ENCODE results near the gene MARK2. TPM values are rescaled to one million over a fixed set of nuclear protein-coding genes. Genes with fewer than 3 reads are reported as not detected.
"Not testable (repeated sequence)": the region's sequence is repeated elsewhere in the genome, so short reads cannot be mapped to it uniquely, and the experiment has no call there.

Gene MARK2
- total RNA-seq, 1 donor from 2014 or later, result 36.5 TPM

DNA sequence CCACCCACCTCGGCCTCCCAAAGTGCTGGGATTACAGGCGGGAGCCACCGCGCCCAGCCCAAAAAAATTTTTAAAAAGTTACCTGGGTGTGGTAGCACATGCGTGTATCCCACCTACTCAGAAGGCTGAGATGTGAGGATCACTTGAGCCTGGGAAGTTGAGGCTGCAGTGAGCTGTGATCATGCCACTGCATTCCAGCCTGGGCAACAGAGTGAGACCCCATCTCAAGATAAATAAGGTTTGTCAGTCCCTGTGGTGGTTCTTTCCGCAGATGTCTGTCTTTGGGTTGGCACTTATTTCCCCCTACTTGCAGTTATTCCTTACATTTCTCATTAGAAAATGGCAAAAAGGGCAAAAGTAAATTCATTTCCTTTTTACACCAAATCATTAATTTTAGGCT lies 8.0 kb downstream of the MARK2 start:
- H3K27ac Mint-ChIP-seq, result no peak overlapping the region
- H3K4me1 Mint-ChIP-seq (ENCODE audit: low read depth), result peaks cover 44% of the 10 kb centered on the region
- no peaks in the 10 kb centered on the region for H3K27me3 Mint-ChIP-seq (ENCODE audit: low read depth)
- H3K36me3 Mint-ChIP-seq (ENCODE audit: low read depth), result peaks cover 52% of the 10 kb centered on the region
- no peaks in the 10 kb centered on the region for H3K9me3 Mint-ChIP-seq
- no peak for DNase-seq (ENCODE audit: low spot score)
- no peak overlapping the region for H3K4me3 Mint-ChIP-seq (ENCODE audit: low read depth)
- intact Hi-C loops (cut with micrococcal nuclease), result no loop called here

DNA sequence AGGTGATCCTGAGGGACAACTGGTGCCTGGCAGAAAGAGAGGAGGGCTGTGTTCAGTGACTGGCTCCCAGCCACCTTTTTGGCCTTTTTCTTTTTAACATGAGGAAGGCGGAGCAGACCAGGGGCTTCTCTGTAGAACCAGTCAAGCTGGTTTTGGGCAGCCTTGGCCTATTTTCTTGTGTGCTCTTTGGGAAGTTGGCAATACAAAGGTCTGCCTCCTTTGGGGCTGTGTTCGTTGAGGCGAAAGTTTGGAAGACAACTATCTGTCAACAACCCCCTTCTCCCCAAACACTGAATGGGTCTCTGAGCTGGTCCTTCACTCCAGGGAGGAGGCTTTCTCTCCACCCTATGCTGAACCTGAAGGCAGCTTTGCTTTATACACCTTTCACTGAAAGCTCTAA lies 8.5 kb downstream of the MARK2 start:
- intact Hi-C loops (cut with micrococcal nuclease), result no loop called here
- DNase-seq (ENCODE audit: low spot score), result no peak
- H3K27me3 Mint-ChIP-seq (ENCODE audit: low read depth), result no peaks in the 10 kb centered on the region
- H3K27ac Mint-ChIP-seq, result no peak overlapping the region
- no peaks in the 10 kb centered on the region for H3K9me3 Mint-ChIP-seq
- H3K36me3 Mint-ChIP-seq (ENCODE audit: low read depth), result peaks cover 49% of the 10 kb centered on the region
- peaks cover 46% of the 10 kb centered on the region for H3K4me1 Mint-ChIP-seq (ENCODE audit: low read depth)
- H3K4me3 Mint-ChIP-seq (ENCODE audit: low read depth), result no peak overlapping the region

DNA sequence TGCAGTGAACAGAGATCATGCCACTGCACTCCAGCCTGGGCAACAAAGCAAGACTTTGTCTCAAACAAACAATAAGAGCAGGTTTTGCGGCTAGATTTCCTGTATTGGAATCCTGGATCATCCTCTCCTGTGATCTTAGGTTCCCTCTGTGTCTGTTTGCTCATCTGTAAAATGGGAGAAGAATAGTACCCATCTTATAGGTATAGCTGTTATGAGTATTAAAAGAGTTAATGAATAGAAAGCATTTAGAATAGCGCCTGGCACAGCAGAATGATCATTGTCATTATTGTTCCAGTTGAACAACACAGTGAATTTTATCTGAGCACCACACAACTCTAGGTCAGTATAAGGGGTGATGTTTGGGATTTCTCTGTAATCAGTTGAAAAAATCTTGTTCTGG lies 10.8 kb downstream of the MARK2 start:
- Mint-ChIP-seq H3K27me3 (ENCODE audit: low read depth) (no peaks in the 10 kb centered on the region), H3K9me3 (no peaks in the 10 kb centered on the region), H3K4me1 (ENCODE audit: low read depth) (peaks cover 40% of the 10 kb centered on the region), H3K27ac (no peak overlapping the region), H3K36me3 (ENCODE audit: low read depth) (peaks cover 41% of the 10 kb centered on the region), H3K4me3 (ENCODE audit: low read depth) (no peak overlapping the region)
- no peak for DNase-seq (ENCODE audit: low spot score)
- intact Hi-C loops (cut with micrococcal nuclease), result loop anchor here (2.0 to 5.0 kb wide), 2 partner anchors 17 to 43 kb away; no protein-coding TSS in a partner anchor

DNA sequence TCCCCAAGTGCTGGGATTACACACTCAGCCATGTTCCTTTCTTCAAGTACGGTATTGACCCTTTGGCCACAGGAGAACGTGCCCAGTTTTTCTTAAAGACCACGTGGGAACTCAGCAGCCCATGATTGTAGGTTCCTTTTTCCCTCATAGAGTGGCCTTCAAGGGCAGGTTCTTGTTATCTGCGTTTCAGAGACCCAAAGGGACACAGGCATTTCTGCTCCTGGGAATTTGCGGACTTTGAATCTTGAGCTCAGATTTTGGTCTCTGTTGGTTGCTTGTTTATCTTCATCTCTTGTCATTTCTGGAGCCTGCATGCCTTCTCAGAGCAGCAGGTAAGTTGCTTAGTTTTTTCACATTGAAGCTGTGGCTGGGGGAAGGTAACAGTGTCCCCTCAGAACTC lies 12.0 kb downstream of the MARK2 start:
- peaks cover 41% of the 10 kb centered on the region for H3K36me3 Mint-ChIP-seq (ENCODE audit: low read depth)
- DNase-seq (ENCODE audit: low spot score), result no peak
- H3K9me3 Mint-ChIP-seq, result no peaks in the 10 kb centered on the region
- peak overlapping the region; percentile 58 for H3K27ac Mint-ChIP-seq
- intact Hi-C loops (cut with micrococcal nuclease), result loop anchor here (2.0 to 5.0 kb wide), 2 partner anchors 16 to 41 kb away; no protein-coding TSS in a partner anchor
- no peaks in the 10 kb centered on the region for H3K27me3 Mint-ChIP-seq (ENCODE audit: low read depth)
- peaks cover 42% of the 10 kb centered on the region for H3K4me1 Mint-ChIP-seq (ENCODE audit: low read depth)
- peak overlapping the region; percentile 60 for H3K4me3 Mint-ChIP-seq (ENCODE audit: low read depth)

DNA sequence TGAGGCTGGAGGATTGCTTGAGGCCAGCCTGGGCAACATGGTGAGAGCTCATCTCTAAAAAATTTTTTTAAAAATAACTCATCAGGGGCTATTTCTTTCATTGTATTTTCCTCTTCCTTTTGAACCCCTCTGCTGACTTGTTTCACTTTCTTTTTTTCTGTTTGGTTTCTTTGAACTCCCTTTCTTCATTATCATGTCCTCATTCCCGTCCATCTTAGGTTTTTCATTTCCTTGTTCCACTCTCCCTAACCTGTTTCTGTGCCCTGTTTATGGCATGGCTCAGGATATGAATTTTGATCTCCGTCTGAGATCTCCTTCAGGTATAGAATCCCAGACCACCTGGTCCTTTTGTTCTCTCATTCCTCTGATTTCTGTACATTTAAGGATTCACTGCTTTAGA lies 12.5 kb downstream of the MARK2 start:
- DNase-seq (ENCODE audit: low spot score), result no peak
- intact Hi-C loops (cut with micrococcal nuclease), result loop anchor here (2.0 to 5.0 kb wide), 2 partner anchors 15 to 41 kb away; no protein-coding TSS in a partner anchor
- Mint-ChIP-seq H3K27me3 (ENCODE audit: low read depth) (no peaks in the 10 kb centered on the region), H3K9me3 (no peaks in the 10 kb centered on the region), H3K27ac (peak overlapping the region; percentile 58), H3K36me3 (ENCODE audit: low read depth) (peaks cover 38% of the 10 kb centered on the region), H3K4me1 (ENCODE audit: low read depth) (peaks cover 44% of the 10 kb centered on the region), H3K4me3 (ENCODE audit: low read depth) (peak overlapping the region; percentile 60)

DNA sequence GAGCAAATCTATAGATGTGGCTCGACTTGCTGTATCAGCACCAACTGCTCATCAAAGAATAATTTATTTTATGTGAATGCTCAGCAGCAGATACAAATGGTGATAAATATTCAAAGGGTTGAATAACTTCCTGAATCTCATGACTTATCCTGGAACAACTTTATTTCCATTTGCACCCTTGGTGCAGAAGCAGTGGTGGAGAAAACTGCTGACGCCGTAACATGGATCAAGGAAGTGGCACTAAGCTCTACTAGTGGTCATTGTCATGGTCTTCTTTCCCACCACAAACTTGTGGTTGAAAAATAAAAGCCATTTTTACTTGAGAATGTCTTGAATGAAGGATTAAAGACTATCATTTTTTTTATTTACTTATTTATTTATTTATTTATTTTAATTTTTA lies 14.6 kb downstream of the MARK2 start:
- H3K27me3 Mint-ChIP-seq (ENCODE audit: low read depth), result no peaks in the 10 kb centered on the region
- no peak overlapping the region for H3K27ac Mint-ChIP-seq
- intact Hi-C loops (cut with micrococcal nuclease), result loop anchor here (5.0 kb wide), 1 partner anchor 39 kb away; no protein-coding TSS in a partner anchor
- peaks cover 38% of the 10 kb centered on the region for H3K36me3 Mint-ChIP-seq (ENCODE audit: low read depth)
- no peak for DNase-seq (ENCODE audit: low spot score)
- no peaks in the 10 kb centered on the region for H3K9me3 Mint-ChIP-seq
- peaks cover 41% of the 10 kb centered on the region for H3K4me1 Mint-ChIP-seq (ENCODE audit: low read depth)
- no peak overlapping the region for H3K4me3 Mint-ChIP-seq (ENCODE audit: low read depth)

DNA sequence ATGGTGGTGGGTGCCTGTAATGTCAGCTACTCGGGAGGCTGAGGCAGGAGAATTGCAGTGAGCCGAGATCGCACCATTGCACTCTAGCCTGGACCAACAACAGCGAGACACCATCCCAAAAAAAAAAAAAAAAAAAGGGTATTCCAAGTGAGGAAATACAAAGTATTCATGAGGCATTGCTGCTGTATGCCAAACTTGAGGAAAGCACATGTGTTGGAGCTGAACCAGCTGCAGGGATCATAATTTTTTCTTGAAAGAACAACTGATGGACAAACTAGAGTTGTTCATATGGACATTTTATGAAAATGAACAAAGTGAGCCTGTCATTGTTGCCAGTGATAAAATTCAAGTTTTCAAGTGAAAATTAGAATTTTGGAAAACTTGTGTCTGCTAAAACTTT lies 15.8 kb downstream of the MARK2 start:
- Mint-ChIP-seq H3K27me3 (ENCODE audit: low read depth) (no peaks in the 10 kb centered on the region), H3K27ac (no peak overlapping the region), H3K4me3 (ENCODE audit: low read depth) (no peak overlapping the region), H3K4me1 (ENCODE audit: low read depth) (peaks cover 41% of the 10 kb centered on the region), H3K36me3 (ENCODE audit: low read depth) (peaks cover 40% of the 10 kb centered on the region), H3K9me3 (no peaks in the 10 kb centered on the region)
- no peak for DNase-seq (ENCODE audit: low spot score)
- intact Hi-C loops (cut with micrococcal nuclease), result loop anchor here (5.0 kb wide), 1 partner anchor 38 kb away; no protein-coding TSS in a partner anchor

DNA sequence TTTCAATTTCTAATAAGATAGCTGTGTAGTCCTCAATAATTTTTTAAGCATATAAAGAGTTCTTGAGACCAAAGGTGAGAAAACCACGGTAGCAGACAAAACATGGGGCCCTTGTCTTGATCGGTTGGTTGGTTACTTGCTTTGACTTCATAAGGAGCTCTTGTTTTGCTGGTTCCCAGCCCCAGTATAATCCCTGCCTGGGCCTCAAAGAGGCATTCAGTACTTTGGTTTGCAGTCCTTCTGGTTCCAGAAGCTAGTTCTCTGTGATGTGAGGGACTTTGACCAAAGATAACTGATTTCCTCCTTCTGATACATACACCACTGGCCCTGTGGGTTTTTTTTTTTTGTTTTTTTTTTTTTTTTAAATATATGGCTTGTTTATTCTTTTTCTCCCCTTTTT lies 17.1 kb downstream of the MARK2 start:
- H3K9me3 Mint-ChIP-seq, result no peaks in the 10 kb centered on the region
- H3K4me3 Mint-ChIP-seq (ENCODE audit: low read depth), result no peak overlapping the region
- intact Hi-C loops (cut with micrococcal nuclease), result no loop called here
- H3K27ac Mint-ChIP-seq, result no peak overlapping the region
- DNase-seq (ENCODE audit: low spot score), result no peak
- peaks cover 34% of the 10 kb centered on the region for H3K4me1 Mint-ChIP-seq (ENCODE audit: low read depth)
- peaks cover 40% of the 10 kb centered on the region for H3K36me3 Mint-ChIP-seq (ENCODE audit: low read depth)
- no peaks in the 10 kb centered on the region for H3K27me3 Mint-ChIP-seq (ENCODE audit: low read depth)

DNA sequence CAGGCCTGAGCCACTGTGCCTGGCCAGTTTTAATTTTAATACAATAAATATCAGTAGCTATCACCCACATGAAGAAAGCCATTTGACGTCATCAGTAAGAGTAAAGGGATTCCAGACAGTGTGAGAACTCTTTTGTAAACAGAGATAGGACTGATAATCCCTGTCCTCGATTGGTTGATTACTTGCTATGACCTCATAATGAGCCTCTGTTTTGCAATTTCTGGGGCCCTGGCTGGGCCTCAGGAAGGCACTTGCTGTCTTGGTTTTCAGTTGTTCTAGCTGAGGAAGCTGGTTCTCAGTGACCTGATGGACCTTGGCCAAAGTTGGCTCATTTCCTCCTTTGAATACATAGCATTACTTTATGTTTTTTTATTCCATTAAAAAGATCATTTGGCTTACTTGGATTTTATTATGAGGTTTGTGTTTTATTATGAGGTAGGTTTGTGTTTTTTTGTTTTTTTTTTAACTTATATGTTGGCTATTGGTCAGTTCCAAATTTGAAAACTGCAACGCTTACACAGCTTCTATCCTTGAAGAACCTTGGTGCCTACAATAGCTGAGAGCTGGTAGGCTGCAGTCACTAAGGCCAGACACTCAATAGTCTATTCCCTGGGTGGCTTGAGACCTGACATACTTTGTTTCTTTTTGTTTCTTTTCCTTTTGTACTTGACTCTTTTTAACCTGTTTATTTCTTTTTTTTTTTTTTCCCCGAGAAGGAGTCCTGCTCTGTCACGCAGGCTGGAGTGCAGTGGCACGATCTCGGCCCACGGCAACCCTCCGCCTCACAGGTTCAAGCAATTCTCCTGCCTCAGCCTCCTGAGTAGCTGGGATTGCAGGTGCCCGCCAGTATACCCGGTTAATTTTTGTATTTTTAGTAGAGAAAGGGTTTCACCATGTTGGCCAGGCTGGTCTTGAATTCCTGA lies 20.0 kb downstream of the MARK2 start:
- Mint-ChIP-seq H3K27ac (no peak overlapping the region), H3K4me3 (ENCODE audit: low read depth) (no peak overlapping the region), H3K4me1 (ENCODE audit: low read depth) (peaks cover 25% of the 10 kb centered on the region), H3K9me3 (no peaks in the 10 kb centered on the region), H3K36me3 (ENCODE audit: low read depth) (peaks cover 37% of the 10 kb centered on the region), H3K27me3 (ENCODE audit: low read depth) (no peaks in the 10 kb centered on the region)
- DNase-seq (ENCODE audit: low spot score), result no peak
- intact Hi-C loops (cut with micrococcal nuclease), result no loop called here

DNA sequence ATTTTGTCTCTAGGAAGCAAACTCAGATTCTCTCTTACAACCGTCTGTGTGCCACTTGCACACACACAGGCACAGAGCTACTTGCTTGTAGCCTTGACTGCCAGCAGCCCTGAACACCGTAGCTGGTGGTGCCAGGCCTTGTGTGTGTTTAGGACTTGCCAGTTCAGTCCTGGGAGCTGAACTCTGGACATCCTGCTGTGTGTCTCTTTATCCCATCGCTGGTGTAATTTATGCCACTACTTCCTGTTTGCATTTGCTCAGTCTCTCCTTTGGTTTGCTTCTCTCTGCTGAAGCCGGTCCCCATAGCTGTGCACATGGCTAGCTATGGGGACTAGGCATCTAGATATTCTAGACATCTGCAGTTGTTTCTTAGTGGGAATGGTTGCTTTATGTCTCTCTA lies 24.0 kb downstream of the MARK2 start:
- peak overlapping the region; percentile 43 for H3K27ac Mint-ChIP-seq
- H3K4me3 Mint-ChIP-seq (ENCODE audit: low read depth), result no peak overlapping the region
- intact Hi-C loops (cut with micrococcal nuclease), result no loop called here
- H3K27me3 Mint-ChIP-seq (ENCODE audit: low read depth), result no peaks in the 10 kb centered on the region
- peaks cover 38% of the 10 kb centered on the region for H3K36me3 Mint-ChIP-seq (ENCODE audit: low read depth)
- no peaks in the 10 kb centered on the region for H3K9me3 Mint-ChIP-seq
- DNase-seq (ENCODE audit: low spot score), result no peak
- peaks cover 37% of the 10 kb centered on the region for H3K4me1 Mint-ChIP-seq (ENCODE audit: low read depth)

DNA sequence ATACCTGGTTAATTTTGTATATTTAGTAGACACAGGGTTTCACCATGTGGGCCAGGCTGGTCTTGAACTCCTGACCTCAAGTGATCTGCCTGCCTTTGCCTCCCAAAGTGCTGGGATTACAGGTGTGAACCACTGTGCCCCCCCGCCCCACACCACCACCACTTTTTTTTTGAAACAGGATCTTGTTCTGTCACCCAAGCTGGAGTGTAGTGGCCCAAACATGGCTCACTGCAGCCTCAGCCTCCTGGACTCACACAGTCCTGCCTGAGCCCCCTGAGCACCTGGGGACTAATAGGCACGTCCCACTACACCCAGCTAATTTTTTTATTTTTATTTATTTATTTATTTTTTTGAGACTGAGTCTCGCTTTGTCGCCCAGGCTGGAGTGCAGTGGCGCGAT lies 24.7 kb downstream of the MARK2 start:
- Mint-ChIP-seq H3K4me1 (ENCODE audit: low read depth) (peaks cover 41% of the 10 kb centered on the region), H3K36me3 (ENCODE audit: low read depth) (peaks cover 44% of the 10 kb centered on the region)
- H3K9me3 Mint-ChIP-seq; H3K27ac Mint-ChIP-seq; H3K27me3 Mint-ChIP-seq (ENCODE audit: low read depth); intact Hi-C loops (cut with micrococcal nuclease); DNase-seq (ENCODE audit: low spot score); H3K4me3 Mint-ChIP-seq (ENCODE audit: low read depth): not testable (repeated sequence)

DNA sequence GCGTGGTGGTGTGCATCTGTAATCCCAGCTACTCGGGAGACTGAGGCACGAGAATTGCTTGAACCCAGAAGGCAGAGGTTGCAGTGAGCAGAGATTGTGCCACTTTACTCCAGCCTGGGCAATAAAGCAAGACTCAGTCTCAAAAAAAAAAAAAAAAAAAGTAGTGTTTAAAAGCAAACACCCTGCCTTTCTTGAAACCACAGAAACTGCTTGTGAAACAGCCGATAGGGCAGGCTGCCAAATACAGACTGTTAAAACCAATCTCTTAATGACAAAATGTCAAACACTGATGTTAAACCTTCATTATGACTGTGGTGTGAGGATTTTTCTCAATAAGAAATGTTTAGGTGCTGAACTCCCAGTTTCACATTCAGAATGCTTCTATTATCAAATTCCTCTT lies 27.3 kb downstream of the MARK2 start:
- Mint-ChIP-seq H3K4me3 (ENCODE audit: low read depth) (peak overlapping the region; percentile 31), H3K27ac (peak overlapping the region; percentile 58), H3K9me3 (no peaks in the 10 kb centered on the region), H3K4me1 (ENCODE audit: low read depth) (peaks cover 62% of the 10 kb centered on the region), H3K36me3 (ENCODE audit: low read depth) (peaks cover 44% of the 10 kb centered on the region), H3K27me3 (ENCODE audit: low read depth) (no peaks in the 10 kb centered on the region)
- intact Hi-C loops (cut with micrococcal nuclease), result loop anchor here (1.0 to 2.0 kb wide), 3 partner anchors 15 to 29 kb away; no protein-coding TSS in a partner anchor
- DNase-seq (ENCODE audit: low spot score), result peak; percentile 58

DNA sequence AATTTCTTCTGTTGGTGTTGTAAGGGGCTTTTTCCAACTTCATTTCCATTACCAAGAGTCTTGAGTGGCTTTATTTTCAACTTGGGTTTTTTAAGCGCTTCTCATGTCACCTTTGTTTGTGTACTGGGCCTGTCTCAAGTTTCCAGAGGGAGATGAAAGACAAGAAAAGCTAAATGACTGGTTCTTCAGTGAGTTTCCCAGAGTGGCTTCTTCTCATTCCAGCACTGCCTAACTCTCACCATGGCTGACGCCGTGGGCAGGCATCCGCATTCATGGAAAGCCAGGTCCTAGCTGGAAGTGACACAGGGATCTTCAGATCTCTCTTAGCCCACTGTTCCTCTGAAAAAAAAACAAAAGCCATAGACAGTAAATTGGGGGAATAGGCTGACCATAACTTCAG lies 28.6 kb downstream of the MARK2 start:
- Mint-ChIP-seq H3K27ac (no peak overlapping the region), H3K36me3 (ENCODE audit: low read depth) (peaks cover 37% of the 10 kb centered on the region), H3K4me3 (ENCODE audit: low read depth) (no peak overlapping the region), H3K9me3 (no peaks in the 10 kb centered on the region), H3K27me3 (ENCODE audit: low read depth) (no peaks in the 10 kb centered on the region), H3K4me1 (ENCODE audit: low read depth) (peaks cover 68% of the 10 kb centered on the region)
- intact Hi-C loops (cut with micrococcal nuclease), result loop anchor here (2.0 kb wide), 1 partner anchor 17 kb away; no protein-coding TSS in a partner anchor
- no peak for DNase-seq (ENCODE audit: low spot score)
